Kidney (tissue), 14 donors: Measurements from ENCODE around the gene OR2M7. TPM values are rescaled to one million over a fixed set of nuclear protein-coding genes. Genes with fewer than 3 reads are reported as not detected.
"Not testable (repeated sequence)": the region's sequence is repeated elsewhere in the genome, so short reads cannot be mapped to it uniquely, and the experiment has no call there.

Experiments
- DNase-seq, 5 donors: peaks; one replicate each; pipeline ENCODE4 v3.0.0-alpha.2; 2013 to 2020
- FAIRE-seq: peaks from 2 replicates; lab custom pipeline; 2012; peaks lifted over from hg19 to GRCh38; lab: Jason Lieb, UNC
- H3K27ac ChIP-seq, 2 donors: one replicate each; pipeline ENCODE4 v1.7.0; 2013; ENCODE audit warnings: low read depth in 2 of 2, low read length in 2 of 2, inconsistent platforms in 1 of 2
- H3K27me3 ChIP-seq: one replicate; pipeline ENCODE4 v1.7.1; 2013; ENCODE audit warnings: low read length, inconsistent platforms; ENCODE audit not compliant: control insufficient read depth, insufficient read depth
- H3K36me3 ChIP-seq, 3 donors: one replicate each; pipeline versions ENCODE4 v1.7.0 to v1.7.1; 2013; ENCODE audit warnings: low read length in 3 of 3, control low read depth in 1 of 3, inconsistent platforms in 1 of 3; ENCODE audit not compliant: insufficient read depth in 3 of 3, control insufficient read depth in 2 of 3
- H3K4me1 ChIP-seq, 3 donors: one replicate each; pipeline versions ENCODE4 v1.7.0 to v1.7.1; 2013; ENCODE audit warnings: low read length in 3 of 3, inconsistent platforms in 1 of 3, low read depth in 1 of 3; ENCODE audit not compliant: control insufficient read depth in 2 of 3, insufficient read depth in 2 of 3
- H3K4me3 ChIP-seq, 3 donors: one replicate each; pipeline versions ENCODE4 v1.7.0 to v1.8.1; 2013; ENCODE audit warnings: low read length in 3 of 3, control low read depth in 1 of 3, inconsistent platforms in 1 of 3
- H3K9ac ChIP-seq, 3 donors: one replicate each; pipeline versions ENCODE4 v1.7.0 to v1.7.1; 2013; ENCODE audit warnings: low read length in 3 of 3, control low read depth in 1 of 3, inconsistent platforms in 1 of 3
- H3K9me3 ChIP-seq, 3 donors: one replicate each; pipeline versions ENCODE4 v1.7.0 to v1.7.1; 2013; ENCODE audit warnings: low read length in 3 of 3, control low read depth in 1 of 3, inconsistent platforms in 1 of 3; ENCODE audit not compliant: control insufficient read depth in 2 of 3, insufficient read depth in 1 of 3
- intact Hi-C: fragments of 100-400 bp; cut with DNase I; formaldehyde crosslinking; loops from one replicate; pipeline ENCODE4 v1.11.1; 2022
- polyA plus RNA-seq: library from polyadenylated mRNA; stranded (reverse); fragments of 350-450 nt; fragmentation: Illumina TruSeq; extraction: RNeasy Lipid Tissue Mini Kit (QIAGEN cat#74804); gene quantifications from one replicate; pipeline ENCODE4 v1.2.3, GENCODE V29; 2014; ENCODE audit warnings: low read depth, low replicate concordance; ENCODE audit not compliant: insufficient read depth
- total RNA-seq: library from RNA; stranded (reverse); fragmentation: NEBNext Ultra II Directional; extraction: Animal tissue kit (Norgen Biotek cat#: 25700); gene quantifications from one replicate; pipeline ENCODE4 v1.2.1, GENCODE V29; 2021
- TF ChIP-seq, protein P1 (sequence below): IDR thresholded peaks from 3 replicates; pipeline ENCODE4 v1.5.1; 2012; ENCODE audit warnings: mild to moderate bottlenecking, moderate library complexity, borderline replicate concordance; ENCODE audit not compliant: insufficient read depth; ENCODE audit errors: extremely low read depth
- donor health status: control.
- donor health status: control.
- donor health status: control.
- donor health status: control.
- donor health status: control.
- donor health status: DM: yes; HTN: yes; CAD: no.
- donor health status: Normal renal cell carcinoma (clear cell type).

Gene OR2M7
- total and polyA plus RNA-seq, 2 donors from 2014 or later = not detected

GRCh38 chr1:248348475-248348874 lies 24.1 kb upstream of the OR2M7 start, which contains the start of gene OR14C36:
Gene OR14C36 (plus strand): TSS chr1:248348775. CDS start chr1:248348775, 0 bp downstream.
- H3K4me3 ChIP-seq = no peak within 1 kb of the TSS
- H3K36me3 ChIP-seq = no peaks in the 10 kb centered on the region
- intact Hi-C loops = no loop called here
- TF ChIP-seq, protein P1, sequence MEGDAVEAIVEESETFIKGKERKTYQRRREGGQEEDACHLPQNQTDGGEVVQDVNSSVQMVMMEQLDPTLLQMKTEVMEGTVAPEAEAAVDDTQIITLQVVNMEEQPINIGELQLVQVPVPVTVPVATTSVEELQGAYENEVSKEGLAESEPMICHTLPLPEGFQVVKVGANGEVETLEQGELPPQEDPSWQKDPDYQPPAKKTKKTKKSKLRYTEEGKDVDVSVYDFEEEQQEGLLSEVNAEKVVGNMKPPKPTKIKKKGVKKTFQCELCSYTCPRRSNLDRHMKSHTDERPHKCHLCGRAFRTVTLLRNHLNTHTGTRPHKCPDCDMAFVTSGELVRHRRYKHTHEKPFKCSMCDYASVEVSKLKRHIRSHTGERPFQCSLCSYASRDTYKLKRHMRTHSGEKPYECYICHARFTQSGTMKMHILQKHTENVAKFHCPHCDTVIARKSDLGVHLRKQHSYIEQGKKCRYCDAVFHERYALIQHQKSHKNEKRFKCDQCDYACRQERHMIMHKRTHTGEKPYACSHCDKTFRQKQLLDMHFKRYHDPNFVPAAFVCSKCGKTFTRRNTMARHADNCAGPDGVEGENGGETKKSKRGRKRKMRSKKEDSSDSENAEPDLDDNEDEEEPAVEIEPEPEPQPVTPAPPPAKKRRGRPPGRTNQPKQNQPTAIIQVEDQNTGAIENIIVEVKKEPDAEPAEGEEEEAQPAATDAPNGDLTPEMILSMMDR = no peak
- no peak for DNase-seq
- H3K27ac ChIP-seq = no peak within 1 kb of the TSS
- FAIRE-seq = no peak
- no peaks in the 10 kb centered on the region for H3K27me3 ChIP-seq
- H3K4me1 ChIP-seq = no peaks in the 10 kb centered on the region
- no peaks in the 10 kb centered on the region for H3K9me3 ChIP-seq
- no peak within 1 kb of the TSS for H3K9ac ChIP-seq

DNA sequence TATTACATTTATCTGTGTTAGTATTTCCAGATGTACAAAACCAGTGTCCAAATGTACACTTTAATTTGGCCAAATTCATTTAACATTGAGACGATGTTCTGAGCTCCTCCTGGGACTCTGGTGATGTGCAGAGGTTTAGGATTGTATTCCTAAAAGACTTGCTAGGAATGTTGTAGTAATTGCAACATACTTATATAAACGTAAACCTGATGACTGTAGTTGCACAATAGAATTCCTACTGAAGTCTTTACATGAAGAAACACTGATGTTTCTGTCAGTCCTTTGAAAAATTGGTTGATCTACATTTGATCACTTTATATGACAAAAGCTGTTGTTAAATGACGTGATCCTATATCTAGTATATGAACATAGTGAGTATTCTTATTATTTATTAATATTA lies 19.1 kb upstream of the OR2M7 start:
- intact Hi-C loops = no loop called here
- Histone ChIP-seq H3K9me3 (no peaks in the 10 kb centered on the region), H3K4me1 (no peaks in the 10 kb centered on the region), H3K4me3 (no peak overlapping the region), H3K27me3 (no peaks in the 10 kb centered on the region), H3K27ac (no peak overlapping the region), H3K36me3 (no peaks in the 10 kb centered on the region), H3K9ac (no peak overlapping the region)
- FAIRE-seq (no peak), DNase-seq (no peak)
- TF ChIP-seq, protein P1 = no peak

GRCh38 chr1:248316796-248317195 lies 7.6 kb downstream of the OR2M7 start:
- no peak for FAIRE-seq
- Histone ChIP-seq H3K27ac (no peak overlapping the region), H3K36me3 (no peaks in the 10 kb centered on the region), H3K4me3 (no peak overlapping the region), H3K4me1 (no peaks in the 10 kb centered on the region), H3K9ac (no peak overlapping the region), H3K27me3 (no peaks in the 10 kb centered on the region), H3K9me3 (peaks cover 0 to 3% (median 0%) of the 10 kb centered on the region in 3 donors)
- intact Hi-C loops = no loop called here
- TF ChIP-seq, protein P1 = no peak
- DNase-seq = no peak

DNA sequence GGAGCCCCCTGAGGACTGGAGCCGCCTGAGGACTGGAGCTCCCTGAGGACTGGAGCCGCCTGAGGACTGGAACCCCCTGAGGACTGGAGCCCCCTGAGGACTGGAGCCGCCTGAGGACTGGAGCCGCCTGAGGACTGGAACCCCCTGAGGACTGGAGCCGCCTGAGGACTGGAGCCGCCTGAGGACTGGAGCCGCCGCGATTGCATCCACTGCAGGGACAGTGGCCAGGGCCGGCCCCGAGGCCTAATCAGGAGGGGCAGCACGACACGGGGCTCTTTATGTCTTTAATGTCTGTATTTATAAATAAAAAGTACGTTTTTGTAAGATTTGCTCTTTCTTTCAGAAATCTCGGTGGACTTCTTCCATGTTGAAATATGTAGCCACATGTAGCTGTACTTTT lies 17.6 kb downstream of the OR2M7 start:
- DNase-seq, FAIRE-seq, H3K4me3 ChIP-seq, H3K9me3 ChIP-seq, intact Hi-C loops, H3K9ac ChIP-seq, H3K4me1 ChIP-seq, H3K27me3 ChIP-seq, H3K36me3 ChIP-seq, H3K27ac ChIP-seq: not testable (repeated sequence)
